ENCODE results near the gene PATZ1.

PATZ1 gene

DNA sequence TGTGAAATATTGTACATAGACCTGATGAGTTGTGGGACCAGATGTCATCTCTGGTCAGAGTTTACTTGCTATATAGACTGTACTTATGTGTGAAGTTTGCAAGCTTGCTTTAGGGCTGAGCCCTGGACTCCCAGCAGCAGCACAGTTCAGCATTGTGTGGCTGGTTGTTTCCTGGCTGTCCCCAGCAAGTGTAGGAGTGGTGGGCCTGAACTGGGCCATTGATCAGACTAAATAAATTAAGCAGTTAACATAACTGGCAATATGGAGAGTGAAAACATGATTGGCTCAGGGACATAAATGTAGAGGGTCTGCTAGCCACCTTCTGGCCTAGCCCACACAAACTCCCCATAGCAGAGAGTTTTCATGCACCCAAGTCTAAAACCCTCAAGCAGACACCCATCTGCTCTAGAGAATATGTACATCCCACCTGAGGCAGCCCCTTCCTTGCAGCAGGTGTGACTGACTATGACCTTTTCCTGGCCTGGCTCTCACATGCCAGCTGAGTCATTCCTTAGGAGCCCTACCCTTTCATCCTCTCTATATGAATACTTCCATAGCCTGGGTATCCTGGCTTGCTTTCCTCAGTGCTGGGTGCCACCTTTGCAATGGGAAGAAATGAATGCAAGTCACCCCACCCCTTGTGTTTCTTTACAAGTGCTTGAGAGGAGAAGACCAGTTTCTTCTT lies 66.2 kb downstream of the PATZ1 start:
- DNase-seq (ENCODE audit: low spot score): no peak

DNA sequence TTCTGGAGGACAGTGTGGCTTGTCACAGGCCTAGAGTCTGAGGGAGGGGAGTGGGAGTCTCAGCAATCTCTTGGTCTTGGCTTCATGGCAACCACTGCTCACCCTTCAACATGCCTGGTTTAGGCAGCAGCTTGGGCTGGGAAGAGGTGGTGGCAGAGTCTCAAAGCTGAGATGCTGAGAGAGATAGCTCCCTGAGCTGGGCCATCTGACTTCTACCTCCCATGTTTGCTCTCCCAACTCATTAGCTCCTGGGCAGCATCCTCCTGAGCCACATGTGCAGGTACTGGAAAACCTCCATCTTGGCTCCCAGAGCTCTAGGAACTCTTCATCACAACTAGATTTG lies 66.8 kb downstream of the PATZ1 start:
- DNase-seq (ENCODE audit: low spot score): no peak

DNA sequence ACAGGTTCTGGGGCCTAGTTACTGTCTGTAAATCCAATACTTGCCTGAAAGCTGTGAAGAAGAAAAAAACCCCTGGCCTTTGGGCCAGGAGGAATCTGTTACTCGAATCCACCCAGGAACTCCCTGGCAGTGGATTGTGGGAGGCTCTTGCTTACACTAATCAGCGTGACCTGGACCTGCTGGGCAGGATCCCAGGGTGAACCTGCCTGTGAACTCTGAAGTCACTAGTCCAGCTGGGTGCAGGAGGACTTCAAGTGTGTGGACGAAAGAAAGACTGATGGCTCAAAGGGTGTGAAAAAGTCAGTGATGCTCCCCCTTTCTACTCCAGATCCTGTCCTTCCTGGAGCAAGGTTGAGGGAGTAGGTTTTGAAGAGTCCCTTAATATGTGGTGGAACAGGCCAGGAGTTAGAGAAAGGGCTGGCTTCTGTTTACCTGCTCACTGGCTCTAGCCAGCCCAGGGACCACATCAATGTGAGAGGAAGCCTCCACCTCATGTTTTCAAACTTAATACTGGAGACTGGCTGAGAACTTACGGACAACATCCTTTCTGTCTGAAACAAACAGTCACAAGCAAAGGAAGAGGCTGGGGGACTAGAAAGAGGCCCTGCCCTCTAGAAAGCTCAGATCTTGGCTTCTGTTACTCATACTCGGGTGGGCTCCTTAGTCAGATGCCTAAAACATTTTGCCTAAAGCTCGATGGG lies 67.4 kb downstream of the PATZ1 start:
- no peak for DNase-seq (ENCODE audit: low spot score)

DNA sequence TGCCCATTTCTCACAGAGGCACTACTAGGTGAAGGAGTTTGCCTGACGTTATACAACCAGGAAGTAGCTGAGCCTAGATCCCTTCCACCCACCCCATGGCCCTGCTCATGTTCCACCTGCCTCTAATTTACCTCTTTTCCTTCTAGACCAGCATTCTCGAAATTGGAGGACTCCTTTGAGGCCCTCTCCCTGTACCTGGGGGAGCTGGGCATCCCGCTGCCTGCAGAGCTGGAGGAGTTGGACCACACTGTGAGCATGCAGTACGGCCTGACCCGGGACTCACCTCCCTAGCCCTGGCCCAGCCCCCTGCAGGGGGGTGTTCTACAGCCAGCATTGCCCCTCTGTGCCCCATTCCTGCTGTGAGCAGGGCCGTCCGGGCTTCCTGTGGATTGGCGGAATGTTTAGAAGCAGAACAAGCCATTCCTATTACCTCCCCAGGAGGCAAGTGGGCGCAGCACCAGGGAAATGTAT lies 68.0 kb downstream of the PATZ1 start:
- DNase-seq (ENCODE audit: low spot score): no peak

DNA sequence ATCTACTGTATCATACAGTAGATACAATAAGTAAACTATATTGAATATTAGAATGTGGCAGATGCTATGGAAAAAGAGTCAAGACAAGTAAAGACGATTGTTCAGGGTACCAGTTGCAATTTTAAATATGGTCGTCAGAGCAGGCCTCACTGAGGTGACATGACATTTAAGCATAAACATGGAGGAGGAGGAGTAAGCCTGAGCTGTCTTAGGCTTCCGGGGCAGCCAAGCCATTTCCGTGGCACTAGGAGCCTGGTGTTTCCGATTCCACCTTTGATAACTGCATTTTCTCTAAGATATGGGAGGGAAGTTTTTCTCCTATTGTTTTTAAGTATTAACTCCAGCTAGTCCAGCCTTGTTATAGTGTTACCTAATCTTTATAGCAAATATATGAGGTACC lies 68.4 kb downstream of the PATZ1 start:
- DNase-seq (ENCODE audit: low spot score): no peak

DNA sequence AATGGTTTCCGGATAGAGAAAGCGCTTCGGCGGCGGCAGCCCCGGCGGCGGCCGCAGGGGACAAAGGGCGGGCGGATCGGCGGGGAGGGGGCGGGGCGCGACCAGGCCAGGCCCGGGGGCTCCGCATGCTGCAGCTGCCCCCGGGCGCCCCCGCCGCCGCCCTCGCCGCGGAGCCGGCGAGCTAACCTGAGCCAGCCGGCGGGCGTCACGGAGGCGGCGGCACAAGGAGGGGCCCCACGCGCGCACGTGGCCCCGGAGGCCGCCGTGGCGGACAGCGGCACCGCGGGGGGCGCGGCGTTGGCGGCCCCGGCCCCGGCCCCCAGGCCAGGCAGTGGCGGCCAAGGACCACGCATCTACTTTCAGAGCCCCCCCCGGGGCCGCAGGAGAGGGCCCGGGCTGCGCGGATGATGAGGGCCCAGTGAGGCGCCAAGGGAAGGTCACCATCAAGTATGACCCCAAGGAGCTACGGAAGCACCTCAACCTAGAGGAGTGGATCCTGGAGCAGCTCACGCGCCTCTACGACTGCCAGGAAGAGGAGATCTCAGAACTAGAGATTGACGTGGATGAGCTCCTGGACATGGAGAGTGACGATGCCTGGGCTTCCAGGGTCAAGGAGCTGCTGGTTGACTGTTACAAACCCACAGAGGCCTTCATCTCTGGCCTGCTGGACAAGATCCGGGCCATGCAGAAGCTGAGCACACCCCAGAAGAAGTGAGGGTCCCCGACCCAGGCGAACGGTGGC lies 69.5 kb downstream of the PATZ1 start:
- DNase-seq (ENCODE audit: low spot score): no peak
